GM19099 (cell line): ENCODE data around the gene STRIP1.

ENCODE experiments used
- POLR2A ChIP-seq: IDR thresholded peaks from 3 replicates; pipeline ENCODE4 v1.6.1; 2011; ENCODE audit warnings: low read depth; ENCODE audit not compliant: insufficient read length; ENCODE audit errors: extremely low read depth

The STRIP1 gene

GRCh38 chr1:110033421-110033820 lies 1.0 kb upstream of the STRIP1 start:
- no peak for TF ChIP-seq POLR2A

- no peak for TF ChIP-seq POLR2A
Observed at GRCh38 chr1:110034040-110034450, 379 bp upstream of the STRIP1 start.

- TF ChIP-seq POLR2A, result no peak
Observed at GRCh38 chr1:110035236-110035752, 870 bp downstream of the STRIP1 start.

- TF ChIP-seq POLR2A, result no peak
Observed at GRCh38 chr1:110038271-110038670, 3.8 kb downstream of the STRIP1 start.

GRCh38 chr1:110039641-110040040 lies 5.2 kb downstream of the STRIP1 start:
- TF ChIP-seq POLR2A, result no peak

GRCh38 chr1:110040548-110040947 lies 6.1 kb downstream of the STRIP1 start:
- TF ChIP-seq POLR2A, result no peak

- TF ChIP-seq POLR2A, result no peak
Observed at GRCh38 chr1:110043016-110043415, 8.6 kb downstream of the STRIP1 start.

GRCh38 chr1:110047463-110047862 lies 13.0 kb downstream of the STRIP1 start:
- TF ChIP-seq POLR2A, result no peak

- no peak for TF ChIP-seq POLR2A
Observed at GRCh38 chr1:110048240-110048639, 13.8 kb downstream of the STRIP1 start.

- no peak for TF ChIP-seq POLR2A
Observed at GRCh38 chr1:110048923-110049601, 14.6 kb downstream of the STRIP1 start.

GRCh38 chr1:110049801-110050601 lies 15.6 kb downstream of the STRIP1 start:
- TF ChIP-seq POLR2A, result no peak

GRCh38 chr1:110050602-110051261 lies 16.3 kb downstream of the STRIP1 start:
- no peak for TF ChIP-seq POLR2A

GRCh38 chr1:110051262-110051648 lies 16.8 kb downstream of the STRIP1 start:
- no peak for TF ChIP-seq POLR2A

- no peak for TF ChIP-seq POLR2A
Observed at GRCh38 chr1:110053552-110054428, 19.4 kb downstream of the STRIP1 start.
